Islet precursor cell (in vitro differentiated cells): ENCODE measurements around the gene ACTL6B.

Experiments
- DNase-seq: peaks from one replicate; pipeline ENCODE4 v3.0.0-alpha.2; 2018

The ACTL6B gene

DNA sequence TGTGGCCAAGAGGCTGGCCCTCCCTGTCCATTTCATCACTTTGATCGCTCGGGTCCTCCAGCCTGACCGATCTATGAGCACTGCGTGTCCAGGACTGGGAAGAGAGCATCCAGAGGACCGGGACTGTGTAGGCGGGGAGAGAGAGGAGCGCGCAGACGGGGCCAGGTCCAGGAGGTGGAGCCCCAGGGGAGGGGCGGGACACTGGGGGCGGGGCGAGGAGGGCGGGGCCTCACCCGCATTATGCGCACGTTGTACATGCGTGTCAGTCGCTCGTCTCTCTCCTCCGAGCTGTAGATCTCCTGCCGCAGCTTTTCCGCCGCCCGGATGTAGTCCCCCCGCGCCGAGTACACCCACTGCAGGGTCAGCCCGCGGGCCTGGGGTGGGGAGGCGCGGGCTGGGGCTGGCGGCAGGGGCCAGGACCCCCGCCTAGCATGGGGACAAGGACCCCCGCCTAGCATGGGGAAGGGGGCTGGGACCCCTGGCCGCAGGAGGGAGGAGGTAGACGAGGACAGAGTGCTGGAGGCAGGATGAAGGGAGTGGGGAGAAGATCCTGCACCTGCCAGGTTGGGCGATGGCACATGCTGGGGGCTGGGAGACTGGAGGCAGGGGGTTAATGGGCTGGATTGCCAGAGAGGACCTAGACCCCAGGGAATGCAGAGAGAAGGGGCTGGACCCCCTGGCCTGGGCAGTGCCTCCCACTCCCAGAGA, 29.6 kb downstream of the ACTL6B start:
- DNase-seq, result peak; percentile 94

DNA sequence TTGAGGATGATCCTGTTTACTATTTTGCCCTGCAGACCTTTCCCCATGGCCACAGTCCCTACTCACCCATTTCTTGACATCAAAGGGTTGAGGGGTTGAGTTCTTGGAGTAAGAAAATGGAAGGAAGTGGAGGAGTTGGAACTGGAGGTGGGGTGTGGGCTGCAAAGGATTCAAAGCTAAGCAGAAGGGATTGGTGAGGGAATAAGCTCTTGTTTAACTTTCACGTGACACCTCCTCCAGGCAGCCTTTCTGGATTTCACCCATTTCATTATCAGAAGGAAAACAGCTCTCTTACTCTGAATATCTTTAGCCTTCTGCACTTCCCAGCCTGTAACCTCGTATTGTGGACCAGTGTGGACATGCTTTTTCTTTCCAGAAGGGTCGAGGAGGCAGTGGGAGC, 30.2 kb downstream of the ACTL6B start:
- DNase-seq, result no peak

DNA sequence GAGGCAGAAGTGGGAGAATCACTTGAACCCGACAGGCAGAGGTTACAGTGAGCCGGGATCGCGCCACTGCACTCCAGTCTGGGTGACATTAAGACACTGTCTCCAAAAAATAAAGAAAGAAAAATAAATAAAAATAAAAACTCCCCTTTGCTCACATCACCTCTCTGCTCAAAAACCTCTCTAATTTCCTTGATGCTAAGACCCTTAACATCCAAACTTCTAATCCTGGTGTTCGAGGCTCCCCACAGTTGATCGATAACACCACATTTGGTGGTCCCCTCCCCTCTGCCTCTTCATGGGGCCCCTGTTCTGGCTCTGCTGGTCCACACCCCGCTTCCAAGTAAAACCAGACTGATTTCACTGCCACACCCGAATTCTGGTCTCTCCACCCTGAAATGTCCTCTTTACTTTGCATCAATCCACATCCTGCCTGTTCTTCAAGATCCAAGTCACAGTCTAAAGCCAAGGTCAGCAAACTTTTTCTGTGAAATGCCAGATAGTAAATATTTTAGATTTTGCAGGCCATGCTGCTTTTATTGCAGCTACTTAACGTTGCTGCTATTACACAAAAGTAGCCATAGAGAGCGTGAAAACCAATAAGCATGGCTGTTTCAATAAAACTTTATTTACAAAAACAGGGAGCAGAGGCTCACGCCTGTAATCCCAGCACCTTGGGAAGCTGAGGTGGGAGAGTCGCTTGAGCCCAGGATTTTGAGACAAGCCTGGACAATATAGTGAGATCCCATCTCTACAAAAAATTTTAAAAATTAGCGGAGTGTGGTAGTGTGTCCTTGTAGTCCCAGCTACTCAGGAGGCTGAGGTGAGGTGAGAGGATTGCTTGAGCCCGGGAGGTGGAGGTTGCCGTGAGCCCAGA, 32.1 kb downstream of the ACTL6B start:
- DNase-seq, result no peak

DNA sequence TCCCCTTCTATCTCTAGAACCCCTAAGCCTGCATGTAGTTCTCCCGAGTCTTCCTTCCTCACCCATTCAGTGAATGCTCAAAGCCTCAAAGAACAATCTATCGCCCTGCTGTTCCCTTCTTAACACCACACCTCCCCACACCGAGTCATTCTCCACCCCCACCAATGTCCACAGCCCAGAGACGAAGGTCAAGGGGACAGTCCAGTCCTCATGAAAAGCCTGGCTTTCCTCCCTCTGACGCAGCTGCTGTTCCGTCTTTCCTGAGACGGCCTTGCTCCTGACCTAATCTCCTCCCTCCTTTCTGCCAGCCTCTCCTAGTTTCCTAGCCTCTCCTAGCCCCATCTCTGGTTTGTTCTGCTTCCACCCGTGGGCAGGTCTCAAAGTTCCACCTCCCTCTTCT, 34.7 kb downstream of the ACTL6B start:
- DNase-seq, result no peak

DNA sequence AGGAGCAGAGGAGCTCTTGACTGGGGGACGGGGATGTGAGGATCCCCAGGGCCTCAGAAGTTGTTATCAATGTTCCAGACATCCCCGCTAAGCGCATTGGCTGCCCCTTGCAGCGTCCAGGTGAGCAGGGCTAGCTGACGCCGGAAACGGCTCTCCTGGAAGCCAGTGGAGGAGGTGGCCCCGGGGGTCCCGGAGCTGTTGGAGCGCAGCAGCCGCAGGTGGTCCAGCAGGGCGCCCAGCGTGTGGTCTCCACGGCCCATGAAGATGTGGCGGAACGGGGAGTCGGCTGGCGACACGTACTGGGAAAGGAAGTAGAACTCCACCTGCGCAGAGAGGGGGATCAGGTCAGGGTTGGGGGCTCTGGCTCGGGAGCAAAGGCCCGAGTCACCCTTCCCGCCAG, 35.4 kb downstream of the ACTL6B start:
- DNase-seq, result no peak

DNA sequence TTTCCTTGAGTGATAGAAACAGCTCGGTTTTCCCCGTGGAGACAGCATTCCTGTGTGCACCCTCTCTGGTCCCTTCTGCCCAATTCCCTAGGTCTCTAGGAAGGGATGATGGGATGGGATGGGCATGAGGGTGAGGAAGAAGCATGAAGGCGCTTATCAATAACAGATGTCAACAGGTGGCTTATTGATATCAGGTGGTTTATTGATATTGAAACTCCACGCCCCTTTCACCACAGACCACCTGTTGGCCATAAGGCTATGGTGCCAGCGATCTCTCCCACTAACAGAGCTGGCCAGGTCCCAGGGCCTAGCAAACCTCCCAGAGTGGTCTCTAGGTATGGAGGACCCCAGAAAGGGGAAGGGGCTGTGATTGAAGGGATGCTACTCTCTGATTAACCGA, 36.0 kb downstream of the ACTL6B start:
- DNase-seq, result no peak

DNA sequence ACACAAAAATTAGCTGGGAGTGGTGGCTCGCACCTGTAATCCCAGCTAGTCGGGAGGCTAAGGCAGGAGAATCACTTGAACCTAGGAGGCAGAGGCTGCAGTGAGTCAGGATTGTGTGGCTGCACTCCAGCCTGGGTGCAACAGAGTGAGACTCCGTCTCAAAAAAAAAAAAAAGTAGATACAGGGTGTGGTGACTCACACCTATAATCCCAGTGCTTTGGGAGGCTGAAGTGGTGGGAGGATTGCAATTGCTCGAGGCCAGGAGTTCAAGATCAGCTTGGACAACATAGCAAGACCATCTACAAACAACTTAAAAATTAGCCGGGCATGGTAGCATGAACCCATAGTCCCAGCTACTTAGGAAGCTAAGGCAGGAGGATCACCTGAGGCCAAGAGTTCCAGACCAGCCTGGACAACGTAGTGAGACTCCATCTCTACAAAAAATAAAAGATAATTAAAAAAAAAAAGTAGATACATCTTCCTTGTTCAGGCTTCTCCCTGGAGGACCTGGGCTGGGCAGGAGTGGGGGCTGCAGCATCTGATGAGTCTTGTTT, 41.9 kb downstream of the ACTL6B start:
- DNase-seq, result no peak

DNA sequence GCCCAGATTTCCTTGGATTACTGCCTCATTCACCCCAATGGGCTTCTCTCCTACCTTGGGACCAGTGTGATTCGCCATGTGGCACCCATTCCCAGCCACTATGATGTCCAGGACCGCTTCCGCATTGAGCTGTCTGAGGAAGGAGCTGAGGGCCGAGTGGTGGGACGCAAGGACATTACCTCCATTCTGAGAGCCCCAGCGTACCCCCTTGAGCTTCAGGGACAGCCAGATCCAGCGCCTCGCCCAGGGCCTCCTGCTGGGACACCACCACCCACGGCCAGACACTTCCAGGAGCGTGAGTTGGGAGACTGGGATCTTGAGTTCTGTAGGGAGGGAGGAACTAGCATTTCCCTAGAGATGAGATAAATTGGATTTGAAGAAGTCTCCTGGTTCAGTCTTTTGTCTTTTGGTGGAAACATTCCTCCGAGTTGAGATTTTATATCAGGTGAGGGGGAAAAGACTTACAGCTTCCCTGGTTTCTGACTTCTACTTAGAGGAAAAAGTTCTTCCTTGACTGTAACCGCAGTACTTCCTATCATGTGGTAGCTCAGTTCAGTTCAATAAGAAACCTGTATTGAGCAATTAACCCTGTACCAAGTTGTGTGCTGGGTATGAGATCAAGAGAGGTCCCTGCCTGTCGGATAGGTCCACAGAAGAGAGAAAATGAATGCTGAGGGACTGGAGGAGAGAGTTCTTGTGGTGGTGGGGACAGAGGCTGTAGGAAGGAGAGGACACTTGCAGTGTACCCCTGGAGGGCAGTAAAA, 42.7 kb downstream of the ACTL6B start:
- no peak for DNase-seq

DNA sequence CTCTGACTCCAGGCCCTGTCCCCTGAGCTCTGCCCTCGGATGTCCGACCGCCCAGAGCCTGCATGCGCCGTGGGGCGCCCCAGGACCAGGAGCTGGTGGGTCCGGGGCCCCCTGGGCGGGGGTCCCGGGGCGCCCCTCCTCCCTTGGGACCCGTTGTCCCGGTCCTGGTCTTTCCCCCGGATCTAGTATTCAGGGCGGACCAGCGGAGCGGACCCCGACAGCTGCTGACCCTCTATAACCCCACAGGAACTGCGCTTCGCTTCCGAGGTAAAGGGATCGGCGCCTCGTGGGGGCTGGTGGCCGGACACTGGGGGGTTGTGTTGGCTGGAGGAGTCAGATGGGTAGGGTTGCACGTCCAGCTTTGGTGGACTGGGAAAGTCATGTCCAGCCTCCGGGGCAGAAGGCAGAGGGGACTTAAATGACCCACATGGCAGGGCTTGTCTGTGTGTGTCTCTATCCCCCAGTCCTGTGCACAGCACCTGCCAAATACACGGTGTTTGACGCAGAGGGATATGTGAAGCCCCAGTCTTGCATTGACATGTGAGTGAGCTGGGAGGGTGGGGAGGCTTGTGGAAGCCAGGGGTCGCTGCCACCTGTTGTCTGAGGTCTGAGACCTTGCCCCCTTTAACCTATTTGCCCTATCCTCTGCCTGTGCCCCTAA, 43.4 kb downstream of the ACTL6B start:
- no peak for DNase-seq

DNA sequence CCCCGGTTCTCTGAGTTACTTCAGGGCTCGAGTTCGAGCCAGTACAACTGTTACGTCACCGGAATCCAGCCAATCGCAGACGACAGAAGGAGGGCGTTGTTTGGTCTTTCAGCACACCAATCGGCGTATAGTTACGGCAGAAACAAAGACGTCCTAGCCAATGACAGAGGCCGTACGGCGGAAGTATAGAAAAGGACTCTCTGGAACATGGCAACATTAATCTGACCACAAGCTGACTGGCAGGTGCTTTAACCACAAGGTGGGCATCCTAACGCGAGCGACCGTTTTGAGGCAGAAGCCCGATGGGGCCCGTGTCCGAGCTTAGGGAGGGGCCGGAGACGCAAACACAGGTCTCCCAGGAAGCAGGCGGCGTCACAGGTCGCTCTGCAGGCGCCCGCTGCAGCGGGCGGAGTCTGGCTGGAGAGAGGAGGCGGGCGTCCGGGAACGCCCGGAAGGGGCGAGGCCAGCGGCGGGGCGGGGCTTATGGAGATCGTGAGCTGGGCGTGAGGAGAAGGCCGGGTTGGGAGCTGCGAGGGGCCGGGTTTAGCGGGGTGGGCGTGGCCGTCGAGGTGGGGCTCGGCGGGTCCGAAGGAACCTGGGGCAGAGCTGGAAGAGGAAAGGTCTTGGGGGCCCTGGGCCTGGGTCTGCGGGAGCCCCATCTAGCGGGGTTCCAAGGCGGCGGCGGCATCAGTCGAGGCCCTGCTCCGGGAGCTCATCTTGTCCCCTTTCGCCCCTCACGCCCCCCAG, 44.1 kb downstream of the ACTL6B start, which contains the start of gene MOSPD3:
MOSPD3 (plus strand) TSS at position 558 of the 747 bp plus-strand sequence. CDS start 252 bp downstream, outside the sequence.
- DNase-seq, result peak; percentile 99

DNA sequence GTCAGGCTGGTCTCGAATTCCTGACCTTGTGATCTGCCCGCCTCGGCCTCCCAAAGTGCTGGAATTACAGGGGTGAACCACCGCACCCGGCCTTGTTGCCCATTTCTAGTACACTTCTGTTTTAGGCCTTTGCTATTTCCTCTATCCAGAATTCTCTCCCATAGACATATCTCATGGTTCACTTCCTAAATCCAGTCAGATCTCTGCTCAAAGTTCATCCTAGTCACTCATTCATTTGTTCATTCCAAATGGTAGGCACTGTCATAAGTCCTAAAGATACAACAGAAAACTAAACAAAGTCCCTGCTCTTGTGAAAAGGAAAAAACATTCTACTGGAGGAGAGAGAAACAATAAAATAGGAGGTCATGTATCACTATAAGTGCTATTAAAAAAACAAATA, 46.3 kb downstream of the ACTL6B start:
- no peak for DNase-seq

DNA sequence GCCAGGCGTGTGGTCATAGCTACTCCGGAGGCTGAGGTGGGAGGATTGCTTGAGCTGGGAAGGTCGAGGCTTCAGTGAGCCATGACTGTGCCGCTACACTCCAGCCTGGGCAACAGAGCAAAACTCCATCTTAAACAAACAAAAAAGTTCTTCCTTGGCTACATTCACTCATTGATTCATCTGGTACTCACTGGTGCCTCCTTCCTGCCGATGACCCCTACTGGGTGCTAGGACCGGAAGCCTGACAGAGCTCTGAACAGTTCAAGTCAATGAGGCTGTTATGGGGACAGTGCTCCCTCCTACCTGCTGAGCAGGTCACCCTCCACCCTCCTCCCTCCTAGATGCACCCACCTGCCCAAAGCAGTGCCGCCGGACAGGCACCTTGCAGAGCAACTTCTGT, 49.1 kb downstream of the ACTL6B start:
- no peak for DNase-seq

DNA sequence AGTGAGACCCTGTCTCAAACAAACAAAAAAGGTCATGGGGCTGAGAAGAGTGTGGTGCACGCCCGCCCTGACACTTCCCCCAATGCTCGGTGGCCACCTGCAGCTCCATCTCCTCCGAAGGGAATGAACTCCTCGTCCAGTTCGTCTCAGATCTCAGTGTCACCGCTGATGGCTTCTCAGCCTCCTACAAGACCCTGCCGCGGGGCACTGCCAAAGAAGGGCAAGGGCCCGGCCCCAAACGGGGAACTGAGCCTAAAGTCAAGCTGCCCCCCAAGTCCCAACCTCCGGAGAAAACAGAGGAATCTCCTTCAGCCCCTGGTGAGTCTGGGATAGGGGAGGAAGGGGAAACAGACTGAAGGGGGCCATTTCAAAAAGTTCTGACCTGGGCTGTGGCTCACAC, 49.9 kb downstream of the ACTL6B start:
- no peak for DNase-seq

DNA sequence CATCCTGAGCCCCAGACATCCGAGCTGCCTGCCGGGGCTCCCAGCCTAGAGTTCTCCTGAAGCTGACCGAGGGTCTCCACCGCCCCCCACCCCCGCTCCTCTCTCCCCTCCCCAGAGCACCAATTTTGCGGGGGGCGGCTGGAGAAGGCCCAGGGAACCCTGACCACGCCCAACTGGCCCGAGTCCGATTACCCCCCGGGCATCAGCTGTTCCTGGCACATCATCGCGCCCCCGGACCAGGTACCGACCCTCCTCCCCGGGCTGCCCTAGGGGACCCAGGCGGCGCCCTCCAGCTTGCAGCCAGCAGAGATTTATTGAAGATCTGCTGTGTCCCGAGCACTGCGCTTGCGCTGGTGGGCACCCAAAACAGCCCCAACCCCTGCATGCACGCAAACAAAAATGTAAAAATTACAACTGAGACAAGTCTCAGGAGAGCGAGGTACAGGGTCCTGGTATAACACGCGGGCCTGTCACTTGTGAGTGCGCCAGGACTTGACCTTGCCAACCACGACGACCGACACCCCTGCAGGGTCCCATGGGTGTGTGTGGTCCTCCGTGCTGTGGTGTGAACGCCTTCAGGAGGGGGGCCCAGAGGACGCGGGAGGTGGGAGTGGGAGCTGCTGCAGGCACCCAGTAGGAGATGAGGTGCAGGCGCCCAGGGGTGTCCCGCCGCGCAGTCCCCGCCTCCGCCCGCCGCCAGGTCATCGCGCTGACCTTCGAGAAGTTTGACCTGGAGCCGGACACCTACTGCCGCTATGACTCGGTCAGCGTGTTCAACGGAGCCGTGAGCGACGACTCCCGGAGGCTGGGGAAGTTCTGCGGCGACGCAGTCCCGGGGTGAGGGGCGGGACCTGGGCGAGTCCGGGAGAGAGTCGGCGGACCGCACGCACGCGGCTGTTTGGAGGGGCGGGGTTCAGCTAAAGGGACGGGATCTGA, 51.0 kb downstream of the ACTL6B start:
- peak; percentile 69 for DNase-seq

DNA sequence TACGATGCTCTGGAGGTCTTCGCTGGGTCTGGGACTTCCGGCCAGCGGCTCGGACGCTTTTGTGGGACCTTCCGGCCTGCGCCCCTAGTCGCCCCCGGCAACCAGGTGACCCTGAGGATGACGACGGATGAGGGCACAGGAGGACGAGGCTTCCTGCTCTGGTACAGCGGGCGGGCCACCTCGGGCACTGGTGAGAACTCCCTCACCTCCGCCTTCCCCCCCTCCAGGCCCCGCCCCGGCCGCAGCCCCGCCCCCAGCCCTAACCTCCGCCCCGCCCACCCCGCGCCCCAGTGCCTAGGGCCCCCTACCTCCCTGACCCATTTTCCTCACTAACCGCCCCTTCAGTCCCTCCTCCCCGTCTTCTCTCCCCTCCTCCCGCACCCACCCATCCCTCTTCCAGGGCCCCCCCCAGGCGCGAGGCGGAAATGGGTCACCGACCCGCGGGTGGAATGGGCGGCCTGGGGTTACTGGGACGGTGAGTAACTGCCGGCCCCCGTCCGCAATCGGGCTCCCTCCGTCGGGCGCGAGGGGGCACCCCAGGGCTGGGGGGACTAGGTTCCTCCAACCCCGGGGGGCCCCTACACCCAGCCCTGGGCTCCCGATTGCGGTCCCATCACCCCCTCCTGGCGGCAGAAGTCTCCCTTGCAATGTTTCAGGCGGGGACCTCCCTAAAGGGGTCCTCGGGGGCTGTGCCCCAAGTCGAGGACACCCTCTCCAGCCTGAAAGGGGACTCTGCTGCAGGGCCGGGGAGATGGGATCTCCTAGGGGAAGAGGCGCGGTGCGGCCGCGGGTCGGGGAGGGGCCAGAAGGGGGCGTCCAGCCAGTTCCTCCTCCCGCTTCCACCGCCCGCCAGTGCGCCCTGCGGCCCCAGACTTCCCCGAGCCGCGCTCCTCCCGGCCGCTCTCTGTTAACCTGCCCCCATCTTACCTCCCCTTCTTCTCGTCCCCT, 51.9 kb downstream of the ACTL6B start:
- DNase-seq, result peak; percentile 87

DNA sequence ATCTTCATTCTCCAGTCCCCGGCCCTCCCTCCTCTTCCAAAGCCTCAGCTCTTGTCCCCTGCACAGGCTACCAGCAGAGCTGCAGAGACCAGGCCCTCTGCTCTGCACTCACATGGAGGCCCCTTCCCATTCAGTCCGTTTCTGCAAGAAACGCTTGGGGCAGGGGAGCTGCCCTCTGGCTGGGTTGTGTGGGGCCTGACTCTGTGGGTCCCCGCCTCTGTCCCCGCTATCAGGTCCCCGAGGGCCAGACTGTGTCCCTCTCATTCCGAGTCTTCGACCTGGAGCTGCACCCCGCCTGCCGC, 52.6 kb downstream of the ACTL6B start:
- DNase-seq, result peak; percentile 81

DNA sequence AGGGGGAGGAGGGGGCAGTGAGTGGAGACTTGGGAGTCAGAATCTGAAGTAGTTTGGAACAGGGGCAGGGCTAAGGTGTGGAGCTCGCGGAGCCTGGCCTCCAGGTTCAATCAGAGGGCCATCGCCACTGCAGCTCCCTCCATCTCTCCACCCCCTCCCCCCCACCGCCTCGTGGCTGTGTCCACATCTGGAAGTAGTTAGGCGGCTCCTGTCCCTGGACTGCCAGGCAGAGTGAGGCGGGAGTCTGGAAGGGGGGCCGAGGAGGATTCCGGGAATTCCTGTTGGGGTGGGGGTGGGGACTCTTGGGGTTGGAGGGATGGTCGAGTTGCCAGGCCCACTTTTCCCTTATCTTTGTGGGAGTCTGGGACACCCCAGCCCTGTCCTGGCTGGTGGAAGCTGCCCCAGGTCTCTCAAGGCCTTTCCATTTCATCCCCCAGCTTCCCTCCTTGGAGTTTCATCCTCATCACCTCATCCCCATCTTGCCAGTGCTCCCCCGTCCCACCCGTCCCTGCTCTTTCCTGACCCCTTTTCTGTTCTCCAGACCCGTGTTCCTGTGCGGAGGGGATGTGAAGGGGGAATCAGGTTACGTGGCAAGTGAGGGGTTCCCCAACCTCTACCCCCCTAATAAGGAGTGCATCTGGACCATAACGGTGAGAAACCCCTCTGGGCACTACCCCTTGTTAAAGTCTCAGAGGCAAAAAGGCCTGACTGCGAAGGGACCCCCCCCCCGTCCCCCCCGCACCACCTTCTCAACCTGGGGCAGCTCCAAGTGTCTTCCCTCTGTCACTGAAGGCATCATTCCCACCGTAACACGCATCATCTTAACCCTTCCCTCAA, 53.1 kb downstream of the ACTL6B start:
- peak; percentile 96 for DNase-seq

DNA sequence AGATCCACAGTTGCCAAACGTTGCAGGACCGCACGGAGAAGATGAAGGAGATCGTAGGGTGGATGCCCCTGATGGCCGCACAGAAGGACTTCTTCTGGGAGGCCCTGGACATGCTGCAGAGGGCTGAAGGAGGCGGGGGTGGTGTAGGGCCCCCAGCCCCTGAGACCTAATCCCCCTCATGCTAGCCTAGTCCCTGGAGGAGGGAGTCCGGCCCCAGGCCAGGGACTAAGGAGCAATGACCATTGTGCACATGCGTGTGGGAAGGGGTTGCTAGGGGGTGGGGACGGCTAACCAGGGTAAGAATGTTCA, 55.6 kb downstream of the ACTL6B start:
- no peak for DNase-seq
